Measurements from ENCODE around the gene PRR23E.

The PRR23E gene

GRCh38 chr3:127207727-127208482 is 15.0 kb downstream of the PRR23E start:
- in situ Hi-C loops (cut with HindIII; ENCODE audit: low sequenced_read_pairs) = no loop called here

DNA sequence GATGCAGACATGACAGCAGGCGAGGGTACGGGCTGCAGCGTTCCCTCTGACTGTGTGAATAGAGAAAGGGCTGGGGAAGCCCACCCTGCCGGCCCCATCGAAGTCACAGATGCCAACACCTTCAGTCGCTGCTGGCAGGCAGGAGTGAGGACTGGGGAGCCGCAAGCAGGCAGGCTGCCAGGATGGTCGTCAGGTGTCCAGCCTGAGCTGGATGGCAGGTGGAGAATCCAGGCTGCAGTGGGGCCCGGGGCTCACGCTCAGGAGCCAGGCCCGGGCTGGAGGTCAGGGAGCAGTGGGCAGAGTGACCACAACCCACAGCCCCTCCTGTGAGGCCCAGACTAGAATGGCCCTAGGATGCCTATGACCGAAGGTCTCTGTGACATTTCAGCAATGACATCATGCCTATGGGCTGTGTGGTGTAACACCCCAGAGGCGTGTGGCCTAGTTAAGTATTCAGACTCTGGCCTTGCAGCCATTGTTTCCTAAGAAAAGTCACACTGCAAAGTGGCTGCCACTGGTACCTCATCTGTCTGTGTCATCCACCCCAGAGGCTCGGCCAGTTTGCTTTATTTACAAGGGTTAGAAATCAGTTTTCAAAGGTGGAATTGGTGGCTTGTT is 15.7 kb downstream of the PRR23E start:
- in situ Hi-C loops (cut with HindIII; ENCODE audit: low sequenced_read_pairs) = no loop called here

DNA sequence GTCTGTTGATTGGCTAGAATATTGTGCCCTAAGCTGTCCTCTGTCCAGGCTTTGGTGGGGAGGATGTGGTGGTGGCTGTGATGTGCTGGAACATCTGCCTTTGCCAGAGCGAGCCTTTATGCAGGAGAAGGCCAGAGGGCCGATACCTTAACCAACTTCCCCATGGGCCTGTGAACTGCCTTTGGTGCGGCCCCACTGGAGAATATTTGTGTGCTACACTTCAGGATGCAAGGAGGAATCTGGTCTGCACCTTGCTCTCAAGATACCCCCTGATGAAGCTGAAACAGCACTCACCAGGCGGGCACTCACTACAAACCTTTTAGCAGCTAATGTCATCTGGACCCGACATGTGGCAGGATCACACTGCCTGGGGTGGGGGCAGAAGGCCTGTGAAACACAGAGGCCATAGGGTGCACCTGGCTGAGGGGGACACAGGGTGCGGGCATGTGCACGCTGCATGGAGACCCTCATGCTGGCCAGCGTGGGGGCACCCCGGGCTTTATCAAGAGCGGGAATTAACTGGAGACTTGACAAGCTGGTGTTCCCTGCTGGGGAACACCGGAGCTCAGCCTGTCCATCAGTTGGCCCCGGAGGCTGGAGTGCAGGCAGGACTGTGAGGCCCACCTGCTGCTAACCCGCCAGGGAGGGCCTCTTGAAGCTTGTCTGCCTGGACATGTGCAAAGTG is 16.4 kb downstream of the PRR23E start:
- in situ Hi-C loops (cut with HindIII; ENCODE audit: low sequenced_read_pairs) = no loop called here

- in situ Hi-C loops (cut with HindIII; ENCODE audit: low sequenced_read_pairs) = no loop called here
These were observed 17.1 kb downstream of the PRR23E start for GRCh38 chr3:127209840-127210653.

- in situ Hi-C loops (cut with HindIII; ENCODE audit: low sequenced_read_pairs) = no loop called here
These were observed 17.7 kb downstream of the PRR23E start for GRCh38 chr3:127210654-127210943.

GRCh38 chr3:127211118-127212060 is 18.5 kb downstream of the PRR23E start:
- in situ Hi-C loops (cut with HindIII; ENCODE audit: low sequenced_read_pairs) = no loop called here

DNA sequence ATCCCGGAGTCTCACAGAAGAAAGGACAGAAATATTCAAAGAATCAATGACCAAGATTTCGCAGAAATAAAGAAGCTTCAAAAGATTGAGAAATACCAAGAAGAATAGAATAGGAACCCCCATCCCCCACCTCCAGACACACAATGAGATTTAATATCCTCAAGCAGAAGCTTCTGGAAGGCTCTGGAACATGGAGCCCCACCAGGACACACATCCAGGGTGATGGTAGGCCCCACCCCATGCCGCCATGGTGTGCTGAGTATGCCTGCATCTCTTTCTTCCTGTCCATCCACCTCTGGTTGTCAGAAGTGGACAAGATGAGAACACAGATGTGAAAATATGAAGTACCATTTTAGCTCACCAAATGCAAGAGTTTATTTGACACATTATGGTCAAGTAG is 19.3 kb downstream of the PRR23E start:
- in situ Hi-C loops (cut with HindIII; ENCODE audit: low sequenced_read_pairs) = no loop called here

- in situ Hi-C loops (cut with HindIII; ENCODE audit: low sequenced_read_pairs) = no loop called here
These were observed 19.8 kb downstream of the PRR23E start for GRCh38 chr3:127212711-127213110.

GRCh38 chr3:127213381-127213918 is 20.5 kb downstream of the PRR23E start:
- in situ Hi-C loops (cut with HindIII; ENCODE audit: low sequenced_read_pairs) = no loop called here

GRCh38 chr3:127214975-127215374 is 22.0 kb downstream of the PRR23E start:
- in situ Hi-C loops (cut with HindIII; ENCODE audit: low sequenced_read_pairs) = no loop called here

DNA sequence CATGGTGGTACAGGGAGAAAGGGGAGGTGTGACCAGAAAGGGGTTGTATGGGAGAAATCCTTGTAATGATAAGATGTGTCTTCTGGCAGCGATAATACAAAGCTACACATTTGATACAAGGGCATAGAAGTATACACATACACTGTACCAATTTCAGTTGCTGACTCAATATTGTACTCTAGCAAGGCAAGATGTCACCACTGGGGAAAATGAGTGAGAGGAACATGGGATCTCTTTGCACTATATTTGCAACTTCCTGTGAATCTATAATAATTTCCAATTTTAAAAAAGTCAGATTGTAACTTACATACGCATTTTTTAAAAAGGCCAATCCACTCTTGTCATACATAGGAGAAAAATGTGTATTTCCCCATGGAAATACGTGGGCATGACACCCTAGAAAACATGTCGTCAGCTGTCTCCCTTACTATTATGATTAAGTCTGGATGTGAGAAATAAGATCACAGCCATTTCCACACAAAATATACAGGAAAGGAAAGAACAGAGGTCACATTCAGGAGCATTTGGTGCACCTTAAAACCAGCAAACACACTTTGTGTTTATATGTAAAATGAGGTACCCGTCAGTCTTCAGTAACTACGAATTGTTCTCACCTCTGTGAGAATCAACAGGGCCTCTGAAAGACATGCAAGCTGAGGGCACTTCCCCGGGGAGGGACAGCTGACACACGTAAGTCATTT is 22.9 kb downstream of the PRR23E start:
- in situ Hi-C loops (cut with HindIII; ENCODE audit: low sequenced_read_pairs) = no loop called here

DNA sequence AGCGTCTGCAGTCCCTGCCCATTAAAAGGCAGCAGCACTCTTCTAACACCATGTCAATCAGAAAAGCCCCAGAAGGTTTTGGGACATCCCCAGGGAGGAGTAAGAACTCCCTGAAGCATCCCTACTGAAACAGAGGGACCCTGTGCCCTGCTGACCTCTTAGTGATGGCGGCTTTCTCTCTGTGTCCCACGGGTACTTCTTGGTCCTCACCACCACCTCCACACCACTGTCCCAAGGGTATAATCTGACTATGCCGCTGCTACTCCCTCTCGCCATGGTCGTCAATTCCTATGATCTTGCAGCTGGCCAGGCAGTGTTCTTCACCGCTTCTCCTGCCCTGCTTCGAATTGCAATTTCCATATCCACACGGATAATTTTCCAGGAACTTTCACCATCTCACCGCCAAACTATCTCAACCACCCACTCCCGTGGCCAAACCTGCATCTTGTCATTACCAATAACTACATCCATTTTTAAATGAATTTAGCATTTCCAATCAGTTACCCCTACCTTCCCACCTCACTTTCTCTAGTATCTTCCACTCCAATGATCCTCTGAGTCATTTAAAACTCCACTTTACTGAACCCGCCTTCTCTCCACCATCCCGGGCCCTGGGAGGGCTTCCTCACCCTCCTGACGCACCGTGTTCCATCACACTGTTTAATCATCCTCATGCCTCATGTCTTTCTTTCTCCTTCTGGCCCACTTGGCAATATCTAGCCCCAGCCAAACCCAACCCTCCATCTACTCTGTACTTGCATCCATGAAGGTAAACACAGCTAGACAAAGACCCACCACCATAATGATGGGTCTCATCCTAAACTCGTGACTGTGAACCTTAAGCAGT is 23.7 kb downstream of the PRR23E start:
- in situ Hi-C loops (cut with HindIII; ENCODE audit: low sequenced_read_pairs) = no loop called here

GRCh38 chr3:127217596-127218453 is 24.9 kb downstream of the PRR23E start:
- in situ Hi-C loops (cut with HindIII; ENCODE audit: low sequenced_read_pairs) = no loop called here

GRCh38 chr3:127218454-127218922 is 25.6 kb downstream of the PRR23E start:
- in situ Hi-C loops (cut with HindIII; ENCODE audit: low sequenced_read_pairs) = no loop called here

DNA sequence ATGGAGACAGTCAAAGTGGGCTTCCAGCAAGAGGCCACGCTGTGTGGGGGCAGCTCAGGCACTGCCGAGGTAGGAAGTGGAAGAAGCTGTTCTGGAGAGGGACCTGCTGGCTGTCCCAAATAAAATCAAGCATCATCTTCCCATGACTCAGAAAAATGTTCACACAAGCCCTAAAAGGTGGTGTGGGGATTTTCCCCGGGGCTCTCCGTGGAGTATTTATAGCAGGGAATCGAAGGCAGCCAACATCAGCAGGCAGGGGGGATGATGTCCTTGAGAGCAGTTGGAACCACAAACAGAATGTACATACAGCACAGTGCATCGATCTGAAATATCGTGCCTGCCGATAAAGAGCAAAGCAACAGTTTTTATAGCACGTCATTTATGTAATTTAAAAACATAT is 27.6 kb downstream of the PRR23E start:
- in situ Hi-C loops (cut with HindIII; ENCODE audit: low sequenced_read_pairs) = no loop called here

GRCh38 chr3:127221037-127221436 is 28.1 kb downstream of the PRR23E start:
- in situ Hi-C loops (cut with HindIII; ENCODE audit: low sequenced_read_pairs) = no loop called here

- in situ Hi-C loops (cut with HindIII; ENCODE audit: low sequenced_read_pairs) = no loop called here
These were observed 28.6 kb downstream of the PRR23E start for GRCh38 chr3:127221446-127222035.

Measured in endothelial cell of hepatic sinusoid (primary cell).